ENCODE data around the gene RASGRP3.
"Not testable (repeated sequence)": the region's sequence is repeated elsewhere in the genome, so short reads cannot be mapped to it uniquely, and the experiment has no call there.

Gene RASGRP3

GRCh38 chr2:33453905-33454479 lies 22.5 kb upstream of the RASGRP3 start:
- DNase-seq (ENCODE audit: low read depth) = no peak

- no peak for DNase-seq (ENCODE audit: low read depth)
Measured at GRCh38 chr2:33457556-33458247, 18.7 kb upstream of the RASGRP3 start.

GRCh38 chr2:33458248-33458819 lies 18.1 kb upstream of the RASGRP3 start:
- DNase-seq (ENCODE audit: low read depth) = no peak

- DNase-seq (ENCODE audit: low read depth) = no peak
Measured at GRCh38 chr2:33459745-33460144, 16.7 kb upstream of the RASGRP3 start.

GRCh38 chr2:33462512-33462911 lies 13.9 kb upstream of the RASGRP3 start:
- not testable (repeated sequence) for DNase-seq (ENCODE audit: low read depth)

- no peak for DNase-seq (ENCODE audit: low read depth)
Measured at GRCh38 chr2:33467413-33467812, 9.0 kb upstream of the RASGRP3 start.

- DNase-seq (ENCODE audit: low read depth) = no peak
Measured at GRCh38 chr2:33469238-33469637, 7.2 kb upstream of the RASGRP3 start.

- peak; percentile 46 for DNase-seq (ENCODE audit: low read depth)
Measured at GRCh38 chr2:33475224-33476130, 972 bp upstream of the RASGRP3 start.

- no peak for DNase-seq (ENCODE audit: low read depth)
Measured at GRCh38 chr2:33476793-33477190, 343 bp downstream of the RASGRP3 start.

- DNase-seq (ENCODE audit: low read depth) = no peak
Measured at GRCh38 chr2:33477473-33478468, 1.3 kb downstream of the RASGRP3 start.

GRCh38 chr2:33478968-33479731 lies 2.7 kb downstream of the RASGRP3 start:
- no peak for DNase-seq (ENCODE audit: low read depth)

GRCh38 chr2:33482518-33482917 lies 6.1 kb downstream of the RASGRP3 start:
- DNase-seq (ENCODE audit: low read depth) = no peak

- no peak for DNase-seq (ENCODE audit: low read depth)
Measured at GRCh38 chr2:33484042-33484621, 7.7 kb downstream of the RASGRP3 start.

- no peak for DNase-seq (ENCODE audit: low read depth)
Measured at GRCh38 chr2:33485051-33485450, 8.6 kb downstream of the RASGRP3 start.

GRCh38 chr2:33486544-33486943 lies 10.1 kb downstream of the RASGRP3 start:
- no peak for DNase-seq (ENCODE audit: low read depth)

GRCh38 chr2:33488178-33488690 lies 11.8 kb downstream of the RASGRP3 start:
- no peak for DNase-seq (ENCODE audit: low read depth)

GRCh38 chr2:33488715-33489540 lies 12.5 kb downstream of the RASGRP3 start:
- DNase-seq (ENCODE audit: low read depth) = no peak

GRCh38 chr2:33489835-33490431 lies 13.5 kb downstream of the RASGRP3 start:
- DNase-seq (ENCODE audit: low read depth) = no peak

Measured in stimulated activated CD8-positive, alpha-beta memory T cell treated with anti-CD3 and anti-CD28 coated beads, Interleukin-7, amount 100 ng/mL, for 24 hours (primary cell).